Measurements from ENCODE around the gene MACF1. TPM values are rescaled to one million over a fixed set of nuclear protein-coding genes. Genes with fewer than 3 reads are reported as not detected.

Gene MACF1
- total RNA-seq, 1 donor from 2014 or later: 316 TPM

DNA sequence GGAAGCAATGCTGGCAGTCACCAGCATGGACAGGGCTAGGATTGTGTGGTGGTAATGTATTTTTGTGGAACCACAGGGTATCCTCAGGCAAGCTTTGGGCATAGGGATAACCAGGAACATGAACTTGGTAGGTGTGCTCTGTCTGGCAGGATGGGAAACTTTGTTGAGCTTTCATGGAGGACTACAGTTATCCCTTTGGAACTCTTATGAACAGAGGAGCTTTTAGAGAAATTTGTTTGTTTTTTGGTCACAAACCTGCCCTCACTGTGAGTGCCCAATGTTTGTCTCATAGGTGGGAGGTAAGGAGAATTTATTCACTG is 54.4 kb downstream of the MACF1 start:
- no peak for DNase-seq (ENCODE audit: low read depth in 2 of 2)

DNA sequence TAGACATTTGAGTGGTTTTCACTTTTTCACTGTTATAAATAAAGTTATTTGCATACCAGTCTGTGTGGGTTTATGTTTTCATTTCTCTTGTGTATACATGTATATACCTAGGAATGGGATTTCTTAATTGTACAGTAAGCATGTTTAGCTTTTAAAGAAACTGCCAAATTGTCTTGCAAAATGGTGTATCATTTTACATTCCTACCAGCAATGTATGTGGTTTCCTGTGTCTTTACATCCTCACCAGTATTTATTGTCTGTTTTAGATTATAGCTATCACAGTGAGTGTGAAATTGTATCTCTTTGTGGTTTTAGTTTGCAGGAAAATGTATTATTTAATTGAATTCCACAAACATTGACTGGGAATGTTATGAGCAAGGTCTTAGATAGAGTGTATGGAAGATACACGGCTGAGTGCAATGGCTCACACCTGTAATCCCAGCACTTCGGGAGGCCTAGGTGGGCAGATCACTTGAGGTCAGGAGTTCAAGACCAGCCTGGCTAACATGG is 57.3 kb downstream of the MACF1 start:
- DNase-seq (ENCODE audit: low read depth in 2 of 2): no peak

DNA sequence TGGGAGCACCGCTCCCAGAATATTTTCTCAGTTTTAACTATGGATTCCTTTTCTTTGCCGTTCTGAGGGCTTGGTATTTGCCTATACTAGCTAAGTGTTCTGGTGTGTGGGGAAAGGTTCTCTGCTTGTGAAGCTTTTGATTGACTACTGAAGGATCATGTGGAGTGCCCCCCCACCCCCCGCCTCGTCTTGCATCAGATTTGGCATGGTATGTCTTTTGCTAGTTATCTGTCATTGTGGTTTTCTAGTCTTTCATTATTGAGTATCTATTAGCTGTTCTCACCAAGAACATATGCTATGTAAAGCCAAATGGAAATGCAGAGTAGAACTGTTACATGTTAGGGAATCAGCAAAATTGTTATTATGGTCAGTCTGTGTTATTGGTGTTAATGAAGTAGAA is 58.3 kb downstream of the MACF1 start:
- no peak for DNase-seq (ENCODE audit: low read depth in 2 of 2)

DNA sequence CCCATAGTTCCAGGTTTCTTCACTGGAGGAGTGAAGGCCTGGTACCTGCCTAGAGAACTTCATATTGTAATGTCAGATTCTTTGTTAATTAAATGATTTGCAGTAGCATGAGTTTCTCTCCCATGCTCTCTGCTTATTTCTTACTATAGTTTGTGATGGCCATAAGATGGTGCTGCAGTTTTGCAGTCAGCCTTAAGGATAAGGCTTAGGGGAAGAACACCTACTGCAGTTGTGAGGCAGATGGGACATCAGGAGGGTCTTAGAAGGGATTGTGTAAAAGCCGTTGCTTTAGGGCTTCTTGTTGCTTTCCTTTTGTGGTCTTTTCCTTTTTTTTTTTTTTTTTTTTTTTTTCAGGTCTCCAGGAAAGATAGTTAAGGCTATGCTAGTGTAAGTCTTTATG is 61.8 kb downstream of the MACF1 start:
- peak in 1 of 2 donors; percentile 12 for DNase-seq (ENCODE audit: low read depth in 2 of 2)

DNA sequence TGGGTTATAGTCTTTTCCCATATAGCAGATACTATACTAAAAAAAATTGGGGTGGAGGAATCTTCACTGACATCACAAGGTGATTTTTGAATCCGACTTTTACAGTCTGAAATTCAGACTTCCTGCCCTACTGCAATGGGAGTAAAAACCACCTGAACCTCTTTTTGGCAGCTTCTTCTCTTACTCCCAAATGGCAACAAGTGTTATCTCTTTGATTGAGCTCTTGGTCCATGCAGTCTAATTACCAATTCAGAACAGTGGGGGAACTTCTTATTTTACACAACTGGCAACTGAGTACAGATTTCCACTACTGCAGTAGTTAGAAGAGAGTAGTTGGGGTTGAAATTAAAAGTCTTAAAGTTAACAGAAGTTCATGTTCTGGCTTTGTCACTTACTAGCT is 62.3 kb downstream of the MACF1 start:
- DNase-seq (ENCODE audit: low read depth in 2 of 2): no peak

DNA sequence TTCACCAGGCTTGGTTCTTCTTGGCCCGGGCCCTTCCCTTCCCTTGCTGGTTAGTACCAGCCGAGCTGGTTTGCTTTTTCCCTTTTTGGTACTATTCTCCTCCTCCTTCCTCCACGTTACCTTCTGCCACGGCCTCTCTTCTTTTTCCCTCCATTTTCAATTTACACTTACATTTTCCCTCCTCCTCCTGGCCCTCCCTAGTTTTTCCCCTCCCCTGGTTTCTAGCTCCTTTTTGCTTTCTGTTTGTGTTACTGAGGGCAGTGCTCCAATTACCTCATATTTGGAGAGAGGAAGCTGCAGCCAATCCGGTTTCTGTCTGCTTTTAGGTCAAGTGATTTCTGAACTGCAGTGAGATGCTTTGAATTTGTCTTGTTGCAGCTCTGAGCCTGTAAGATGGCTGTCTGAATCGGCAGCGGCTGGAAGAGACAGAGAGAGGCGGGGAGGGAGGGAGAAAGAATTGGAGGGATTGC is 63.7 kb downstream of the MACF1 start:
- peak; percentile 31 to 69 for DNase-seq (ENCODE audit: low read depth in 2 of 2)

DNA sequence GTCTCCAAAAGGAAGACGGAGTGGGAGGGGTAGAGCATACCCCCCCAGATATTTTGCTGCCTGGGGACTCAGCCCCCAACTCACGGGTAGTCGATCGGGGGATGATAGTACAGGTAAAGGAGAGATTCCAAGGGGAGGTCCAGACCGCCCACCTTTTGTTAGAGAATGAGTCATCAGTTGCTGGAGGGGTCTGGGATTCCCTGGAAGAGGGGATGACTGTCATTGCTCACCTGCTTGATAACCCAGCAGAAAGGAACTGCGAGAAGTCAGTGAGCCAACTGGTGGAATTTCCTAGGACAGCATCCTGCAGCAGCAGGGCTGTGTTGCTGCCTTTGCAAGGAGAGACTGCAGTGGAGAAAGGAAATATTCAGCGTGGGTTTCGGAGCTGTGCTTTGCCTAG is 64.4 kb downstream of the MACF1 start:
- peak in 1 of 2 donors; percentile 19 for DNase-seq (ENCODE audit: low read depth in 2 of 2)

DNA sequence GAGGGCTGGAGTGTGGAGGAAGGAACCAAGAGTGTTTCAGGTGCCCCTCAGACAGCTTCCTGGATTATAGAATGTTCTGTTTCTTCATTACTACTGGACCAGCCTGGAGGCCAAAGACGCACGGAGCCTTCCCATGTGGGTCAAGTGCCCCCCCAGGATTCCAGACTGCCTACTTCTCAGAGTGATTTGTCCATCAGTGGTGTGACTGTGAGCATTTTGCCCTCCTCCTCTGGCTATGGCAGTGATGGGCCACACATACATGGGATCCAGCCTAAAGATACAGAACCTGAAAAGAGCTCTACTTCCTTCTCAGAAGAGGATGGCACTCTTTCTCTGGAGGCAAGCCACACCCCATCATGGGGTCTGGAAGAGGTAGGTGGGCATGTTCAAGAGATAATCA is 64.9 kb downstream of the MACF1 start:
- no peak for DNase-seq (ENCODE audit: low read depth in 2 of 2)

DNA sequence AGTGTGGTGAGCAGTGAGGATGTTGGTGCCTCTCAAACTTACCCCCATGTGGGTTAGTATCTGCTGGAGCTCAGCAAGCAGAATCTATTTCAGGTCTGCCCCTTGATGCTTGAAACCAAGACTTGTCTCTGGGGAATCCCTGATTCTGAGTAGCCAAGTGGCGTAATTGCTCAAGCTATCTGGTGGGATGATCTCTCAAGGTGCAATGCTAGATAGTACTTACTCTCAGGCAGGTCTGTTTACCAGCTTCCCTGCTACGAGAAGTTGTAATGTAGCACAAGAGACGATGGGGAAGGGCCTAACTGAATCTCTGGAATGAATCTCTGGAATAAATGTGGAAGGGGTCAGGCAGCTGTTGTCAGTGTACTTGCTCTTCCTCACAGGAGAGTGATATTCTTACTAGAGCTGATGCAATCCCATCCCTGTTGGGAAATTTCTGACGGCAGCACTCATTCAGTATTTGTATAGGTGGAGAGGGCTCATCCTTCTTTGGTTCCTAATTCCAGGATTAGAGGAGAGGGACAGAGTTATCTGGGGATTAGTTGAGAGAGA is 65.4 kb downstream of the MACF1 start:
- no peak for DNase-seq (ENCODE audit: low read depth in 2 of 2)

DNA sequence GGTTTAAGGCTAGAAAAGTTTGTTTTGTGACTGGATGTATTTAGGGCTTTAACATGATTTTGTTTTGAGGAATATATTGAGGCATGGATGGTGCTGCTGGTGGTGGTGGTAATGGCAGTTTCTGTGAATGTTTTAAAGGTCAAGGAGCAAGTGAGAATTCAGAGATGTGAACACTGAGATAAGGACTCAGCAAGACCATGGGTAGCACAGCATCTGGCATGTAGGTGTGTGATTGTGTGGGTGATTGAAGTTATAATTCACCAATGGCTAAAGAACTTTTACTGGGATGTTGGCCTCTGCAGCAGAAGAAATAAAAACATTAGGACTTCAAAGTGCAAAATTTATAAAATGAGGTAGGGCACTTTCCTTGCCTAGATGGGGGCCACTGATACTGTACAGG is 65.9 kb downstream of the MACF1 start:
- no peak for DNase-seq (ENCODE audit: low read depth in 2 of 2)

DNA sequence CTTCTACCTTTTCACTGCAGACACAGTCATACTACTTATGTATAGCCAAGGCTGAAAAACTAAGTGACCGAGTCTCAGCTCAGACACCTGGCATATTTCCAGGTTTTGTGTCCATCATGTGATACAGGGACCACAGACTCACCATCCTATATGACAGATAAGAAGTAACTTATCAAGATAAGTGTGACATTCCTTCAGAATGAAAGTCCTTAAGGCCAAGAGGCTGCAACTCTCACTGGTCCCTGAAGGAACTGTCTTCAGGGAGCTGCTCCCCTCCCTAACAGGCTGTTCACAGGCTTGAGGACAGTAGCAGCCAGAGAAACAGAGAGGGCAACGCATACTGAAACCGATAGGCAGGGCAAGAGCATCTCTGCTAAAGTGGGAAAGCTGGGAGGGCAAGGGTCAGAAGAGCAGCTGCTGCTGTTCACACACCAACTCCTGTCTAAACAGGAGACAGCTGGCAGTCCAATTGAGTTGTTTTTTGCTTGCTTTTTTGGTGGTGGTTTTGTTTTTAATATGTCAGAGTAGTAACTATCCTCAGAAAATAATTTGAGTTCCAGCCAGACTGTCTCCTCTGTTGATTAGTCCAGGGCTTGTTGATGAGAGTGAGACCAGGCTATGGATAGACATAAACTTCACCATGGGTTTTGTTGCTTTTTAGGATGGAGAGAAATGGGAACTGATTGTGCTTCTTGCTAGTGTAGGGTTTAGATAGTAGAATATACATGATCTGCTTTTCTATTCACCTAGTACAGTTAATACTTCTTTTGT is 67.7 kb downstream of the MACF1 start:
- peak; percentile 78 to 92 for DNase-seq (ENCODE audit: low read depth in 2 of 2)

DNA sequence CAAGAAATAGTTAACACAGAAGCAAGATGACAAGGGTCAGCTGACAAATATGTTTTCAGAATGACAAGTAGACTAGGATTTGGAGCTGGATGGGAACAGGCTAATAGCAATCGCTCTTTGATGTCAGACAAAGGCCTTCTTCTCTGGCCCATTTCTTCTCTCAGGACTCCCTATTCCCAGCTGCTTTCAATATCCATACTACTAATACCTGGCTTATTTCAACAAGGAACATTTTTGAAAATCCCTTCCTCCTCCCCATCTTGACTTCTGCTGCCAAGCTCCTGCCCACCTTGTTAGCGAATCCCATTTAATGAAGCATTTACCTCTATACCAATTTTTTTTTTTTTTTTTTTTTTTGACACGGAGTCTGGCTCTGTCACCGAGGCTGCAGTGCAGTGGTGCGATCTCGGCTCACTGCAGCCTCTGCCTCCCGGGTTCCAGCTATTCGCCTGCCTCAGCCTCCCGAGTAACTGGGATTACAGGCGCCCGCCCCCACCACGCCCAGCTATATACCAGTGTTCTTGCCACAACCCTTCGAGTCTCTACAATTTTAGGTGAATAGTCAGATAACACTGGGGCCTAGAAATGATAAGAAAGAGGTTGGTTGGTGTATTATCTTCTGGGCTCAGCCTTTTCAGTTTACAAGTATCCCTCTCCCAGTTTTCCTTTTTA is 68.4 kb downstream of the MACF1 start:
- no peak for DNase-seq (ENCODE audit: low read depth in 2 of 2)

DNA sequence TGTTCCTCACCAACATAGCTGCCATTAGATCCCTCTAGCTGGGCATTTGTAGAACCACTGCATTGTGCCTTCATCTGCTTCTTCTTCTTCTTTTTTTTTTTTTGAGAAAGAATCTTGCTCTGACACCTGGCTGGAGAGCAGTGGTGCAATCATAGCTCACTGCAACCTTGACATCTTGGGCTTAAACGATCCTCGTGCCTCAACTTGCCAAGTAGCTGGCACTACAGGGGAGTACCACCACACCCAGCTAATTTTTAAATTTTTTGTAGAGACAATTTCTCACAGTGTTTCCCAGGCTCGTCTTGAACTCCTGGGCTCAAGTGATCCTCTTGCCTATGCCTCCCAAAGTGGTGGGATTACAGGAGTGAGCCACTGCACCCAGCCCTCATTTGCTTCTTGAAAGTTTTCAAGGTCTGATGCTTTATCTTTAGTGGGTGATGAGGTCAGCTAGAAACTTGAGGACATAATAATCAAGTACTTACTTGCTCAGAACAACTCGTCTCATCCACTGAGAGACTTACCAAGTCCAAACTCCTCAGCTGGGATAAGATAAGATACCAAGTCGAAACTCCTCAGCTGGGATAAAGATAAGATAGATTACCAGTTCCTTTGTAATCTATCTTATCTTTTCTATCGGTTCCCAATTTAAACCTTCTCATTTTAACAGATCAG is 71.5 kb downstream of the MACF1 start:
- no peak for DNase-seq (ENCODE audit: low read depth in 2 of 2)

DNA sequence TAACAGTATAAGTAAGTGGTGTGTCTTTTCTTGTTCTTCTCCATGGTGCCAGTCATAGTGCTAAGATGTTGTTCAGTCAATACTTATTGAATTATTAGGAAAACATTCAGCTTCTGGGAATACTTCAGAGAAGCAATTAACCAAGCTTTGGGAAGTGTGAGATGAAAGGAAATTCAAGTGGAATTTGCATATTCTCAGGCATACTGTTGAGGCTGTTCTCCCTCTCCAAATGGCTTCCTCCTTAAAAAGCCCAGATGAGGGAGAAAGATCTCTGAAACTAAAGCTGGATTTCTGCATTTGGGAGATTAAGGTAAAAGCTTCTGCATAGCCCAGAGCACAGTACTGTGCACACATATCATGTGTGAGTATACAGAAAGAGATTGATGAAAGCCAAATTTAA is 73.4 kb downstream of the MACF1 start:
- DNase-seq (ENCODE audit: low read depth in 2 of 2): no peak

DNA sequence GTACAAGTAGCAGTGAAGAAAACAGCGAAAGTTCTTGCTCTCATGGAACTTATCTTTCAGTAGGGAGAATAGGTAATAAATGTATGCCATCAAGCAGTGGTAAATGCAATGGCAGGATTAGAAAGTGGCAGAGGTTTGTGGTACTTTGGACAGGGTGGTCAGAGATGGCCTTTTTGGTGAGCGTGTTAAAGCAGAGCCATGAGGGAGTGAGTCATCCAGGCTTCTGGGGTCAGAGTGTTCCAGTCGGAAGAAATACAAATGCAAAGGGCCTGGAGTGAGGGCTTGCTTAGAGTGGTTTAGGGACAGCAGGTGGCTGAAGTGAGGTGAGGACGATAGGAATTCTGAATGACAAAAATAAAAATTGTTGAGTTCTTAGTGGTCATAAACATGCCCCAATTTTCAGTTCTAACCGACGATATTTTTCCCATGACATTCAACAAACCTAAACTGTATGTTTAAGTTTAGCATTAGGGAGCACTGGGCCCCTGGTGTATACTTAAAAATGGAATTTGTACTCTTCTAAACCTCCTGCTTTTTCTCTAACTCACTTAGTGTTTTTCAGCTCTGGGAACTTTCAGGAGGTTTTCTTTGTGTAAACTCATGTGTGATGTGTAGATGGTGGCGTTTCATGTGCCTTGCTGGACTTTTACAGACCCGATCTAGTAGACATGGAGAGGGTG is 78.2 kb downstream of the MACF1 start:
- DNase-seq (ENCODE audit: low read depth in 2 of 2): peak in 1 of 2 donors; percentile 40

DNA sequence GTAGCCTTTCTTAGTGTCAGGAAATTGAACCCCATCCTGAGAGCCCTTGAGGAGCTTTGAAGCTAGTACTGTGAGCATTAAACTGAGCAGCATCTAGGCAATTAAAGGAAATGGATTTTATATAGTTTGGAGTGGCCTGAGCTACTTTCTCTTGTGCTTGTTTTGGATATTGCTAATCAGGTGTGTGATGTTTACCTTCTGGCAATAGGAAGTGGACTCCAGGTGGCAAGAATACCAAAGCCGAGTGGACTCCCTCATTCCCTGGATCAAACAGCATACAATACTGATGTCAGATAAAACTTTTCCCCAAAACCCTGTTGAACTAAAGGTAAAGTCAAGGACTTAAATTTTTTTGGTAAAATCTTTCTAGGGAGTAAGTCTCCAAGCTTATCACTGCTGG is 79.4 kb downstream of the MACF1 start:
- DNase-seq (ENCODE audit: low read depth in 2 of 2): no peak

DNA sequence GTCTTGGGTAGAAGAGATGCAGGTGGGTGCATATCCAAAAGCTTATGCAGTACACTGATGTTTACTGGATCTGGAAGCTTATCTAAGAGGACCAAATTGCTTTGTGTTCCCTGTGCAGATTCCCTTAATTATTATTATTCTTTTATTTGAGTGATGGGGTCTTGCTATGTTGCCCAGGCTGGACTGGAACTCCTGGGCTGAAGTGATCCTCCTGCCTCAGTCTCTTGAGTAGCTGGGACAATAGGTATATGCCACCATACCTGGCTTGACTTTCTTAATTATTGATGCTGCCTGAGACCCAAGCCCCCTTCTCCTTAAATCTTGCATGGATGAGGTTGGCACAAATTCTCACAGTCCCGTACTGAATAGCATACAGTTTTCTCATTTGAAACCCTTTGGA is 83.0 kb downstream of the MACF1 start:
- DNase-seq (ENCODE audit: low read depth in 2 of 2): no peak

DNA sequence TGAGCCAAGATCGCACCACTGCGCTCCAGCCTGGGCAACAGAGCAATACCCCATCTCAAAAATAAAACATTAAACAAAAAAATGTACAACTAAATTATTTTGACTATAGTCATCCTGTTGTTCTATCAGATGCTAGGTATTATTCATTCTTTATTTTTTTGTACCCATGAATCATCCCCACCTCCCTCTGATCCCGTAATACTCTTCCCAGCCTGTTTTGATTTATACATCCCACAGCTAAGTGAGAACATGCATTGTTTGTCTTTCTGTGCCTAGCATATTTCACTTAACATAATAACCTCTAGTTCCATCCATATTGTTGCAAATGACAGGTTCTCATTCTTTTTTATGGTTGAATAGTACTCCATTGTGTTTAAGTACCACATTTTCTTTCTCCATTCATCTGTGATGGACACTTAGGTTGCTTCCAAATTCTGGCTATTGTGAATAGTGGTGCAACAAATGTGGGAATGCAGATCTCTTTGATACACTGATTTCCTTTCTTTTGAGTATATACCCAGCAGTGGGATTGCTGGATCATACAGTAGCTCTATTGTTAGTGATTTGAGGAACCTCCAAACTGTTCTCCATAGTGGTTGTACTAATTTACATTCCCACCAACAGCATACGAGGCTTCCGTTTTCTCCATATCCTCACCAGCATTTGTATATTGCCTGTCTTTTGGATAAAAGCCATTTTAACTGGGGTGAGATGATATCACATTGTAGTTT is 84.4 kb downstream of the MACF1 start:
- DNase-seq (ENCODE audit: low read depth in 2 of 2): peak in 1 of 2 donors; percentile 40

DNA sequence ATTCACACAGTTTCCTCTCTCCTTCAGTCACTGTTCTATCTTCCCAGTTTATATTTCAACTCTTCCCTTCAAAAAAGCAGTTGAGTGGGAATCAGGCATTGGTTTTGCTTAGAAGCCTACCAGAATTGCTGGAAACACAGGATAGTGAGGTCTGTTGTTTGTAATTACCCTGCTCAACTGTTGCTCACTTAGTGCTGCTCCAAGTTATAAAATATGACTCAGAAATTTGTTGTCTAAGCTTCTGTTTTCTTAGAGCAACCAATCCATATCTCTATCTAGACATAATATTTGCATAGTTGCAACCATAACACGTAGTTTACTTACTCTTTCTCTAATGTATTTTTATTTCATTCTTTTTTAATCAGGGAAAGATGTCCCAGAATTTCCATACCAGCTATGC is 87.9 kb downstream of the MACF1 start:
- no peak for DNase-seq (ENCODE audit: low read depth in 2 of 2)

DNA sequence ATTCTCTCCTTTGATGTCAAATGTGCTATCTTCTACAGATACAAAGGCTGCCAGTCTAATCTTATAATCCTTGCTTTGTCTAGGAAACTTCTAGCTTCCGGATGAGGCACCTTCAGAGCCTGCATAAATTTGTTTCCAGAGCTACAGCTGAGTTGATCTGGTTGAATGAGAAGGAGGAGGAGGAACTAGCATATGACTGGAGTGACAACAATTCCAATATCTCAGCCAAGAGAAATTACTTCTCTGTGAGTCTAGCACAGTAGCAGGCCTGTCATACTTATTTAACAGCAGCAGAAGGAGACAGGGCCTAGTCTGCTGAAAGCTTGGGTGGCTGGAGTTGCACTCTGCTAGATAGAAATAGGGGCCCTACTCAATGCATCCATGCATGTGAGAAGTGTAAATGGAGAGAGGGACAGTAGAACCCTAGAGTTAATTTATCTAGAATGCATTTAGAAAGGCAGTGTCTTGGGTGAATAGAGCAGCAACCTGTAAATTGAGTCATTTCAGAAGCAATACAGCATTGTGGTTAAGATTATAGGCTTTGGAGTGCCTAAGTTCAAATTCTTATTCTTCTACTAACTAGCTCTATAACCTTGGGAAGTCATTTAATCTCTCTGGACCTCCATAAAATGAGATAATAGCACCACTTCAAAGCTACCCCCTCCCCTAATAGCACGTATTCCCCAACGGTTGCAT is 89.0 kb downstream of the MACF1 start:
- no peak for DNase-seq (ENCODE audit: low read depth in 2 of 2)
